Mesenchymal stem cell (in vitro differentiated cells and primary cell): ENCODE results near the gene PELO.

Experiments
- DNase-seq: peaks from one replicate; pipeline ENCODE4 v3.0.0-alpha.2; 2013
- H2AFZ ChIP-seq: one replicate; pipeline ENCODE4 v1.6.1; 2013; ENCODE audit warnings: low read depth, mild to moderate bottlenecking, control low read depth, inconsistent platforms, low read length, moderate library complexity
- H2AK5ac ChIP-seq: 2 replicates; pipeline ENCODE4 v1.6.1; 2013; ENCODE audit warnings: low read length, moderate library complexity, mild to moderate bottlenecking, inconsistent platforms; ENCODE audit not compliant: severe bottlenecking
- H2BK120ac ChIP-seq: one replicate; pipeline ENCODE4 v1.6.1; 2013; ENCODE audit warnings: low read depth, mild to moderate bottlenecking, inconsistent platforms, low read length, moderate library complexity
- H2BK12ac ChIP-seq, 2 experiments: one replicate each; pipeline ENCODE4 v1.6.1; 2013; ENCODE audit warnings: inconsistent platforms in 2 of 2, low read length in 2 of 2, mild to moderate bottlenecking in 2 of 2, moderate library complexity in 2 of 2, control low read depth in 1 of 2
- H2BK15ac ChIP-seq: one replicate; pipeline ENCODE4 v1.6.1; 2013; ENCODE audit warnings: mild to moderate bottlenecking, low read depth, inconsistent platforms; ENCODE audit not compliant: poor library complexity, severe bottlenecking
- H2BK5ac ChIP-seq: 2 replicates; pipeline ENCODE4 v1.6.1; 2013; ENCODE audit warnings: low read depth, mild to moderate bottlenecking, low read length, control low read depth, inconsistent platforms; ENCODE audit not compliant: poor library complexity, severe bottlenecking
- H3K14ac ChIP-seq, 2 experiments: one replicate each; pipeline ENCODE4 v1.6.1; 2013; ENCODE audit warnings: inconsistent platforms in 2 of 2, low read length in 2 of 2, control low read depth in 1 of 2, mild to moderate bottlenecking in 1 of 2, moderate library complexity in 1 of 2
- H3K18ac ChIP-seq, 2 experiments: one replicate each; pipeline ENCODE4 v1.6.1; 2013; ENCODE audit warnings: inconsistent platforms in 2 of 2, low read length in 2 of 2, control low read depth in 1 of 2, low read depth in 1 of 2, mild to moderate bottlenecking in 1 of 2
- H3K23ac ChIP-seq, 2 experiments: one replicate each; pipeline ENCODE4 v1.6.1; 2013; ENCODE audit warnings: inconsistent platforms in 2 of 2, low read length in 2 of 2, mild to moderate bottlenecking in 2 of 2, moderate library complexity in 2 of 2, control low read depth in 1 of 2
- H3K27ac ChIP-seq: 2 replicates; pipeline ENCODE4 v1.5.1; 2013; ENCODE audit warnings: mild to moderate bottlenecking, moderate library complexity, low read length, control low read depth, inconsistent platforms; ENCODE audit not compliant: poor library complexity, severe bottlenecking
- H3K27me3 ChIP-seq, 2 experiments: 2 replicates each; pipeline versions ENCODE4 v1.6.1 to v1.7.0; 2013; ENCODE audit warnings: low read length in 2 of 2, mild to moderate bottlenecking in 2 of 2, moderate library complexity in 2 of 2, control low read depth in 1 of 2, inconsistent platforms in 1 of 2; ENCODE audit not compliant: control insufficient read depth in 1 of 2, insufficient read depth in 1 of 2
- H3K36me3 ChIP-seq, 2 experiments: 2 replicates each; pipeline versions ENCODE4 v1.6.1 to v1.7.0; 2013; ENCODE audit warnings: low read length in 2 of 2, control low read depth in 1 of 2, inconsistent platforms in 1 of 2, low read depth in 1 of 2, mild to moderate bottlenecking in 1 of 2; ENCODE audit not compliant: insufficient read depth in 2 of 2, control insufficient read depth in 1 of 2
- H3K4ac ChIP-seq, 2 experiments: one replicate each; pipeline ENCODE4 v1.6.1; 2013; ENCODE audit warnings: inconsistent platforms in 2 of 2, low read length in 2 of 2, mild to moderate bottlenecking in 2 of 2, moderate library complexity in 2 of 2, control low read depth in 1 of 2, low read depth in 1 of 2
- H3K4me1 ChIP-seq: 2 replicates; pipeline ENCODE4 v1.6.1; 2013; ENCODE audit warnings: low read depth, low read length, control low read depth; ENCODE audit not compliant: control insufficient read depth, insufficient read depth
- H3K4me2 ChIP-seq: 2 replicates; pipeline ENCODE4 v1.6.1; 2013; ENCODE audit warnings: low read length, mild to moderate bottlenecking, inconsistent platforms; ENCODE audit not compliant: poor library complexity, severe bottlenecking
- H3K4me3 ChIP-seq, 2 experiments: 2 replicates each; pipeline versions ENCODE4 v1.5.1 to v1.7.0; 2013; ENCODE audit warnings: low read length in 2 of 2, mild to moderate bottlenecking in 2 of 2, control low read depth in 1 of 2, low read depth in 1 of 2; ENCODE audit not compliant: insufficient read depth in 1 of 2
- H3K79me1 ChIP-seq: replicated peaks from 2 replicates; pipeline ENCODE4 v1.6.1; 2013; ENCODE audit warnings: mild to moderate bottlenecking, control low read depth, low read length, inconsistent platforms; ENCODE audit not compliant: poor library complexity, severe bottlenecking
- H3K9ac ChIP-seq: 2 replicates; pipeline ENCODE4 v1.7.0; 2013; ENCODE audit warnings: mild to moderate bottlenecking, low read length, moderate library complexity
- H3K9me3 ChIP-seq: 2 replicates; pipeline ENCODE4 v1.7.0; 2013; ENCODE audit warnings: mild to moderate bottlenecking, low read length; ENCODE audit not compliant: control insufficient read depth
- H4K8ac ChIP-seq: one replicate; pipeline ENCODE4 v1.6.1; 2013; ENCODE audit warnings: inconsistent platforms, mild to moderate bottlenecking, low read length, moderate library complexity
- H4K91ac ChIP-seq: one replicate; pipeline ENCODE4 v1.6.1; 2013; ENCODE audit warnings: mild to moderate bottlenecking, low read length, inconsistent platforms
- WGBS: methylation state at CpG from one replicate; pipeline ENCODE4 v1.1.7; 2013; ENCODE audit warnings: mixed read lengths; 5-methylcytosine and 5-hydroxymethylcytosine counted together

Gene PELO

DNA sequence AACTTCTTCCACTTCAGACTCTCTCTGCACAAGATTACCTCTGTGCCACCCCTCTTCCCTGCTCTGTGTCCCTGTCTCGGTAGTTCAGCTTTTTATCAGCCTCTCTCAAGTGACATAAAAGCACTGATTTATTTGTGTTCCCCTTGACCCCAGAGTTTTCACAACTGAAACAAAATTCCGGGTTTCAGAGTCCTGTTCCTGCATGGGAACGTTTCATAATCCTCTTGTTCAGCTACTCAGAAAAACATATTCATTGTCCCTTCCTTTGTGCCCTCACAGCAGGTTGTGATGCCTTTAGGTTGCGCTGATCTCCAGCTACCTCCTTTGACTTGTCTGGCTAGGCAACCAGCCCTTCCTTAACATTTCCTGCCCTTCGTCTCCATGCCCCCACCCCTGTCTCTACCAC is 13.7 kb upstream of the PELO start:
- Histone ChIP-seq H3K27ac (no peak overlapping the region), H3K9ac (no peak overlapping the region), H3K4me1 (no peaks in the 10 kb centered on the region), H2BK15ac (no peak overlapping the region), H3K4me2 (no peak overlapping the region), H4K91ac (no peak overlapping the region), H3K79me1 (no peaks in the 10 kb centered on the region), H2BK12ac (no peak overlapping the region), H3K9me3 (no peaks in the 10 kb centered on the region), H3K23ac (no peak overlapping the region), H2AFZ (no peak overlapping the region), H3K18ac (peak overlapping the region in 1 of 2 experiments; percentile 48), H3K27me3 (no peaks in the 10 kb centered on the region), H2BK5ac (no peak overlapping the region), H4K8ac (no peak overlapping the region), H3K4me3 (no peak overlapping the region), H2AK5ac (no peak overlapping the region), H2BK120ac (no peak overlapping the region), H3K36me3 (no peaks in the 10 kb centered on the region), H3K14ac (no peak overlapping the region), H3K4ac (no peak overlapping the region)
- DNase-seq: peak; percentile 40
- WGBS: 23% methylated on average over 5 of the region's 5 CpGs

- no peaks in the 10 kb centered on the region for H3K79me1 ChIP-seq
- H3K9ac ChIP-seq: no peak overlapping the region
- no peak overlapping the region for H3K4me3 ChIP-seq
- no peak overlapping the region for H2AK5ac ChIP-seq
- H2BK120ac ChIP-seq: no peak overlapping the region
- no peaks in the 10 kb centered on the region for H3K9me3 ChIP-seq
- no peak overlapping the region for H4K91ac ChIP-seq
- no peak for DNase-seq
- no peaks in the 10 kb centered on the region for H3K27me3 ChIP-seq
- no peak overlapping the region for H3K4me2 ChIP-seq
- H2BK15ac ChIP-seq: no peak overlapping the region
- no peak overlapping the region for H2BK5ac ChIP-seq
- H3K14ac ChIP-seq: no peak overlapping the region
- no peak overlapping the region for H3K18ac ChIP-seq
- no peak overlapping the region for H2BK12ac ChIP-seq
- H2AFZ ChIP-seq: no peak overlapping the region
- no peak overlapping the region for H3K4ac ChIP-seq
- no peaks in the 10 kb centered on the region for H3K4me1 ChIP-seq
- H4K8ac ChIP-seq: no peak overlapping the region
- no peak overlapping the region for H3K27ac ChIP-seq
- no peaks in the 10 kb centered on the region for H3K36me3 ChIP-seq
- WGBS: 93% methylated on average over 2 of the region's 2 CpGs
- no peak overlapping the region for H3K23ac ChIP-seq
Measured at GRCh38 chr5:52776116-52776515, 11.6 kb upstream of the PELO start.

- no peak overlapping the region for H3K4ac ChIP-seq
- no peaks in the 10 kb centered on the region for H3K79me1 ChIP-seq
- H3K9me3 ChIP-seq: no peaks in the 10 kb centered on the region
- H4K8ac ChIP-seq: no peak overlapping the region
- H3K27ac ChIP-seq: no peak overlapping the region
- no peak overlapping the region for H2BK15ac ChIP-seq
- H2BK120ac ChIP-seq: no peak overlapping the region
- no peak overlapping the region for H2BK5ac ChIP-seq
- H2BK12ac ChIP-seq: no peak overlapping the region
- H3K27me3 ChIP-seq: no peaks in the 10 kb centered on the region
- H3K4me1 ChIP-seq: no peaks in the 10 kb centered on the region
- no peak overlapping the region for H3K4me3 ChIP-seq
- H2AFZ ChIP-seq: no peak overlapping the region
- no peaks in the 10 kb centered on the region for H3K36me3 ChIP-seq
- H3K23ac ChIP-seq: no peak overlapping the region
- H3K18ac ChIP-seq: no peak overlapping the region
- no peak for DNase-seq
- H3K4me2 ChIP-seq: no peak overlapping the region
- H3K14ac ChIP-seq: no peak overlapping the region
- H2AK5ac ChIP-seq: no peak overlapping the region
- WGBS: 63% methylated on average over 2 of the region's 4 CpGs
- no peak overlapping the region for H4K91ac ChIP-seq
- H3K9ac ChIP-seq: no peak overlapping the region
Measured at GRCh38 chr5:52777186-52777585, 10.5 kb upstream of the PELO start.

DNA sequence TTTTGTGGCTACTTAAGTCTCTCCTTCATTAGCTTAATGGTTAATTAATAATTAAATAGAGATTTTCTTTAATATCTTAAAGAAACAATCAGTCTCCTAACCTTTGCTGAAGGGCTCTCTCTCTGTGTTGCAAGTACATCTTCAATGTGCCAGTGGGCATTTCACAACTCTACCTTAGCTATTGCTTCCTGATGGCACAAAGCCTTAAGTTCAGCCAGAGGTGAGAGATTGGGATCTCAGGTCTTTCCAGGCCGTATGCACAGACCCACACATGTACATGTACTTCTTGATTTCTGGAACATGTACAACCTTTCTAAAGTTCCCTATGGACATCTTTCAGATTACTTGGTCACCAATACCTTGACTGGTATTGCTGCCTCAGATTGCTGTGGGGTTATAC is 8.9 kb upstream of the PELO start:
- no peak overlapping the region for H3K9ac ChIP-seq
- H3K36me3 ChIP-seq: no peaks in the 10 kb centered on the region
- WGBS: 100% methylated on average over 1 of the region's 1 CpG
- no peak overlapping the region for H2BK15ac ChIP-seq
- no peak overlapping the region for H4K8ac ChIP-seq
- H3K4ac ChIP-seq: no peak overlapping the region
- H3K27me3 ChIP-seq: no peaks in the 10 kb centered on the region
- H3K23ac ChIP-seq: no peak overlapping the region
- H2BK120ac ChIP-seq: no peak overlapping the region
- no peak overlapping the region for H2BK5ac ChIP-seq
- H3K27ac ChIP-seq: no peak overlapping the region
- H3K18ac ChIP-seq: no peak overlapping the region
- no peak overlapping the region for H2BK12ac ChIP-seq
- peaks cover 2% of the 10 kb centered on the region for H3K4me1 ChIP-seq
- no peak overlapping the region for H4K91ac ChIP-seq
- H2AK5ac ChIP-seq: no peak overlapping the region
- no peak overlapping the region for H3K4me3 ChIP-seq
- DNase-seq: no peak
- no peak overlapping the region for H2AFZ ChIP-seq
- no peak overlapping the region for H3K4me2 ChIP-seq
- H3K14ac ChIP-seq: no peak overlapping the region
- H3K9me3 ChIP-seq: no peaks in the 10 kb centered on the region
- no peaks in the 10 kb centered on the region for H3K79me1 ChIP-seq
